Osteoblast (primary cell): Measurements from ENCODE around the gene DNAJB2. TPM values are rescaled to one million over a fixed set of nuclear protein-coding genes. Genes with fewer than 3 reads are reported as not detected.

Experiments
- DNase-seq: peaks from one replicate; pipeline ENCODE4 v3.0.0; 2011; ENCODE audit warnings: low spot score, mixed read lengths; ENCODE audit not compliant: insufficient read length; ENCODE audit errors: missing footprints
- H2AFZ ChIP-seq: 2 replicates; pipeline ENCODE4 v1.6.0; 2011; ENCODE audit warnings: mild to moderate bottlenecking, low read length
- H3K27ac ChIP-seq: 2 replicates; pipeline ENCODE4 v1.5.1; 2011; ENCODE audit warnings: mild to moderate bottlenecking, low read depth, low read length, moderate library complexity
- H3K27me3 ChIP-seq: 2 replicates; pipeline ENCODE4 v1.6.0; 2012; ENCODE audit warnings: mild to moderate bottlenecking, control low read depth, inconsistent platforms, low read length, moderate library complexity; ENCODE audit not compliant: insufficient read depth
- H3K36me3 ChIP-seq: 2 replicates; pipeline ENCODE4 v1.5.1; 2011; ENCODE audit warnings: mild to moderate bottlenecking, low read length, control low read depth, moderate library complexity; ENCODE audit not compliant: insufficient read depth
- H3K4me1 ChIP-seq: 2 replicates; pipeline ENCODE4 v1.5.1; 2011; ENCODE audit warnings: mild to moderate bottlenecking, low read length, control low read depth, moderate library complexity; ENCODE audit not compliant: insufficient read depth
- H3K4me2 ChIP-seq: 2 replicates; pipeline ENCODE4 v1.6.0; 2011; ENCODE audit warnings: mild to moderate bottlenecking, low read length; ENCODE audit not compliant: insufficient read depth
- H3K4me3 ChIP-seq: fragments of 200-600 bp; sonication (generic); 3 replicates; pipeline ENCODE4 v1.5.1; 2012; ENCODE audit warnings: mild to moderate bottlenecking, low read length, inconsistent platforms; ENCODE audit not compliant: insufficient read depth
- H3K79me2 ChIP-seq: 2 replicates; pipeline ENCODE4 v1.6.0; 2012; ENCODE audit warnings: mild to moderate bottlenecking, low read length, control low read depth, inconsistent platforms; ENCODE audit not compliant: insufficient read depth
- H3K9me3 ChIP-seq: 2 replicates; pipeline ENCODE4 v1.5.1; 2011; ENCODE audit warnings: low read depth, low read length, control low read depth
- H4K20me1 ChIP-seq: 2 replicates; pipeline ENCODE4 v1.6.0; 2012; ENCODE audit warnings: mild to moderate bottlenecking, low read length, control low read depth; ENCODE audit not compliant: insufficient read depth
- CTCF ChIP-seq: IDR thresholded peaks from 2 replicates; pipeline ENCODE4 v1.5.1; 2011; ENCODE audit warnings: mild to moderate bottlenecking, low read depth, low read length, moderate library complexity; ENCODE audit errors: extremely low read depth
- total RNA-seq: library from RNA; depleted of rRNA; stranded (reverse); fragments of >200 nt; gene quantifications from 2 replicates; pipeline ENCODE4 v1.2.3, GENCODE V29; 2012

DNAJB2 gene
- total RNA-seq, 1 donor = 41.3 TPM

GRCh38 chr2:219247678-219248642, 31.2 kb upstream of the DNAJB2 start:
- peaks cover 58% of the 10 kb centered on the region for H3K4me1 ChIP-seq

GRCh38 chr2:219248845-219249202, 30.3 kb upstream of the DNAJB2 start:
- Histone ChIP-seq H3K4me1 (peaks cover 67% of the 10 kb centered on the region), H3K9me3 (no peaks in the 10 kb centered on the region), H3K79me2 (peaks cover 34% of the 10 kb centered on the region), H3K36me3 (peaks cover 23% of the 10 kb centered on the region), H4K20me1 (no peaks in the 10 kb centered on the region), H2AFZ (no peak overlapping the region), H3K4me3 (peak overlapping the region; percentile 36), H3K4me2 (peak overlapping the region; percentile 66), H3K27ac (peak overlapping the region; percentile 88), H3K27me3 (no peaks in the 10 kb centered on the region)
- DNase-seq = no peak
- TF ChIP-seq CTCF = no peak

More at GRCh38 chr2:219247678-219248642, 31.2 kb upstream of the DNAJB2 start:
- no peaks in the 10 kb centered on the region for H4K20me1 ChIP-seq
- no peak for TF ChIP-seq CTCF
- DNase-seq = peak; percentile 62
- no peak overlapping the region for H3K4me2 ChIP-seq
- H2AFZ ChIP-seq = no peak overlapping the region
- peaks cover 23% of the 10 kb centered on the region for H3K36me3 ChIP-seq
- no peaks in the 10 kb centered on the region for H3K27me3 ChIP-seq
- H3K27ac ChIP-seq = no peak overlapping the region
- H3K79me2 ChIP-seq = peaks cover 34% of the 10 kb centered on the region
- no peak overlapping the region for H3K4me3 ChIP-seq
- no peaks in the 10 kb centered on the region for H3K9me3 ChIP-seq

GRCh38 chr2:219249203-219249980, 29.8 kb upstream of the DNAJB2 start:
- Histone ChIP-seq H3K79me2 (peaks cover 34% of the 10 kb centered on the region), H4K20me1 (no peaks in the 10 kb centered on the region), H3K9me3 (no peaks in the 10 kb centered on the region), H3K36me3 (peaks cover 23% of the 10 kb centered on the region), H3K27me3 (no peaks in the 10 kb centered on the region), H3K4me2 (peak overlapping the region; percentile 66), H3K4me3 (peak overlapping the region; percentile 36), H3K27ac (peak overlapping the region; percentile 88), H2AFZ (no peak overlapping the region), H3K4me1 (peaks cover 72% of the 10 kb centered on the region)
- DNase-seq = peak; percentile 92
- TF ChIP-seq CTCF = no peak
